Type B pancreatic cell (in vitro differentiated cells): ENCODE data around the gene LMAN1L. TPM values are rescaled to one million over a fixed set of nuclear protein-coding genes. Genes with fewer than 3 reads are reported as not detected.

Source experiments
- DNase-seq: peaks from one replicate; pipeline ENCODE4 v3.0.0; 2021; ENCODE audit warnings: mixed read lengths; ENCODE audit not compliant: unreplicated experiment; ENCODE audit errors: extremely low spot score
- H3K27ac Mint-ChIP-seq: 2 replicates; pipeline ENCODE4 v1.8.0; 2021; ENCODE audit warnings: mild to moderate bottlenecking, mixed read lengths
- H3K27me3 Mint-ChIP-seq: 2 replicates; pipeline ENCODE4 v1.8.0; 2021; ENCODE audit warnings: mixed read lengths
- H3K36me3 Mint-ChIP-seq: 2 replicates; pipeline ENCODE4 v1.8.0; 2021; ENCODE audit warnings: mixed read lengths
- H3K4me1 Mint-ChIP-seq: one replicate; pipeline ENCODE4 v1.8.0; 2021; ENCODE audit warnings: mixed read lengths; ENCODE audit not compliant: unreplicated experiment
- H3K4me3 Mint-ChIP-seq: 2 replicates; pipeline ENCODE4 v1.8.0; 2021; ENCODE audit warnings: mild to moderate bottlenecking, mixed read lengths
- H3K9me3 Mint-ChIP-seq: 2 replicates; pipeline ENCODE4 v1.8.0; 2021; ENCODE audit warnings: mixed read lengths
- CTCF ChIP-seq: fragments of 200-600 bp; sonication (generic); conservative IDR thresholded peaks from 2 replicates; pipeline ENCODE4 v1.5.0; 2021; ENCODE audit warnings: antibody characterized with exemption, mild to moderate bottlenecking
- long read RNA-seq: library from polyadenylated mRNA; unstranded; transcript quantifications from one replicate; pipeline ENCODE4 v2.0.0, GENCODE V29; 2020
- total RNA-seq: library from RNA; stranded (reverse); gene quantifications from 2 replicates; pipeline ENCODE4 v1.2.1, GENCODE V29; 2021; ENCODE audit warnings: low replicate concordance

Gene LMAN1L
- total RNA-seq = not detected in 2 replicates
- long read RNA-seq = 0 reads

GRCh38 chr15:74812533-74812932, at the start of gene LMAN1L:
Gene LMAN1L, plus strand, starts transcription at chr15:74812835. Its CDS starts 20 bp downstream, at chr15:74812855.
- no peaks in the 10 kb centered on the region for H3K9me3 Mint-ChIP-seq
- TF ChIP-seq CTCF = no peak

GRCh38 chr15:74763416-74763815, 49.2 kb upstream of the LMAN1L start:
- no peaks in the 10 kb centered on the region for H3K36me3 Mint-ChIP-seq
- no peak for TF ChIP-seq CTCF
- DNase-seq = no peak

More at GRCh38 chr15:74812533-74812932, at the start of gene LMAN1L:
- Mint-ChIP-seq H3K4me3 (no peak within 1 kb of the TSS), H3K27me3 (peaks cover 8% of the 10 kb centered on the region), H3K4me1 (peaks cover 8% of the 10 kb centered on the region), H3K27ac (no peak within 1 kb of the TSS), H3K36me3 (no peaks in the 10 kb centered on the region)
- no peak for DNase-seq

GRCh38 chr15:74767167-74768098, 45.2 kb upstream of the LMAN1L start:
- Mint-ChIP-seq H3K27me3 (peaks cover 6% of the 10 kb centered on the region), H3K36me3 (no peaks in the 10 kb centered on the region), H3K4me3 (no peak overlapping the region), H3K4me1 (peaks cover 17% of the 10 kb centered on the region), H3K27ac (peak overlapping the region; percentile 11), H3K9me3 (no peaks in the 10 kb centered on the region)
- TF ChIP-seq CTCF = no peak
- DNase-seq = no peak

More at GRCh38 chr15:74763416-74763815, 49.2 kb upstream of the LMAN1L start:
- Mint-ChIP-seq H3K27me3 (no peaks in the 10 kb centered on the region), H3K4me3 (no peak overlapping the region), H3K9me3 (no peaks in the 10 kb centered on the region), H3K27ac (peak overlapping the region; percentile 94), H3K4me1 (peaks cover 13% of the 10 kb centered on the region)

GRCh38 chr15:74768099-74768770, 44.4 kb upstream of the LMAN1L start:
- Mint-ChIP-seq H3K9me3 (no peaks in the 10 kb centered on the region), H3K36me3 (no peaks in the 10 kb centered on the region), H3K27me3 (peaks cover 6% of the 10 kb centered on the region), H3K4me3 (peak overlapping the region; percentile 66), H3K27ac (peak overlapping the region; percentile 79), H3K4me1 (peaks cover 11% of the 10 kb centered on the region)
- DNase-seq = no peak
- no peak for TF ChIP-seq CTCF

GRCh38 chr15:74768771-74769342, 43.8 kb upstream of the LMAN1L start:
- Mint-ChIP-seq H3K36me3 (no peaks in the 10 kb centered on the region), H3K9me3 (no peaks in the 10 kb centered on the region), H3K27me3 (peaks cover 6% of the 10 kb centered on the region), H3K4me1 (peaks cover 15% of the 10 kb centered on the region), H3K27ac (peak overlapping the region; percentile 79), H3K4me3 (peak overlapping the region; percentile 66)
- no peak for DNase-seq
- peak; percentile 94 for TF ChIP-seq CTCF
